NCI-H2171 (cell line): ENCODE measurements around the gene NBEA.
A peak's percentile ranks its signal among the peaks of the same experiment; 100 is the strongest.

Experiments used
- DNase-seq: peaks from one replicate; lab custom pipeline; 2025; lab: John Stamatoyannopoulos, UW

Gene NBEA

DNA sequence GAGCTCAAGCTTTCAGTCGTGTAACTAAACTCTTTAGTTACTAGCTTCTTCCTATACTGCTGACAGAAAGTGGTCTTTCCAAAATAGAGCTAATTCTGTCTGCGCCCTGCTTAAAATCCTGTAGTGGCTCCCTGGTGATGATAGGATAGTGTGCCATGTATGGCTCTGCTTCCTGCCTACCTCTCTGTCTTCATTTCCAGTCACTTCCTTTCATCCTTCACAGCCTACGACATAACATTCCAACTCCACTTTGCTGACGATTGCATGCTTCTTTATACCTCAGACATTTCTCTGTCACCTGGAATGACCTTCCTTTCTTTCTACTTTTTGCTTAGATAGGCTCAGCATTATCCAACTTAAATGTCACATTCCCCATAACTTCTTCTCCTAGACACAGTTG, 343.6 kb downstream of the NBEA start:
- DNase-seq = no peak

DNA sequence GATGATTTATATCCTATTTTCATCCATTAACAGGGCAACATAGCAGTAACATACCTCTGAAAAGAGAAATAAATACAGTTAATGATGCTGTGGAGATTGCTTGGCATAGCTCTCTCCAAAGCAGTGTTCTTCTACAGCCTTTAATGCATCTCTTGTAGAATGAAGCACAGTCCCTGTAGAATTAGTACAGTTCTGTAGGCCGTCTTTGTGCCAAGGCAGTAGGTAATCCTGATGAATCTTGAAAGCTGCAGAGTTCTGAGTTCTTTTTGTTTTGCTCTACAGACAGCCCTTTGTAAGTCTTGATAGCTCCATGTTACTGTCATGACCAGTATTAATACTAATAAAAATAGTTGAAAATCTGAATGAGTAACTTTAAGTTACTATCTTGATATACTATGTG, 350.3 kb downstream of the NBEA start:
- DNase-seq = no peak

DNA sequence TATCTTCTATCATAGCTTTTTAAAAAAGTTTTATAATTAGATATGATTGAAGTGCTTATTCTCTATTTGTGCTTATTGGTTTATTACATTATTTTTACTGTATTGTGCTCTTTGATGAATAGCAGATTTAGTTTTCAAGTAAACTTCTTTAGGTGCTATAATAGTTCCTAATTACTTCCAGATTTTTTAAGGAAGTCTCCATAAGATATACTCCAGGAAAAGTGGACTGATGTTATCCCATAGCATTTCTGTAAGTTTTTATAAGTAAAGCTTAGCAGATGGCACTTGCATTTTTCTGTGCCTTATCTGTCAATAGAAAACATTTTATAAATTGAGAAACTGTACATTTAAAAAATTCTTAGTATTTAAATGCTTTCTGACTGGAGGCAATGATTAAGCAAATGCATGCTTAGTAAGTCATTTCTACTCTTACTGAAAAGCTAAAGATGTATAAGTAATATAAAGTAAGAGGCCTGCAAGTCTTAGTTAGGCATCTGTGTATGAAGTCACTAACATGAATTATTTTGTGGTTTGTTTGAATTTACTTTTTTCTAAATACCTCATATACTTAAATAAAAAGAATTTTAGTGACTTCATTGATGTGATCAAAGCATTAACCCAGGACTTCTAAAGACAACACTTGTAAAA, 351.6 kb downstream of the NBEA start:
- DNase-seq = no peak

DNA sequence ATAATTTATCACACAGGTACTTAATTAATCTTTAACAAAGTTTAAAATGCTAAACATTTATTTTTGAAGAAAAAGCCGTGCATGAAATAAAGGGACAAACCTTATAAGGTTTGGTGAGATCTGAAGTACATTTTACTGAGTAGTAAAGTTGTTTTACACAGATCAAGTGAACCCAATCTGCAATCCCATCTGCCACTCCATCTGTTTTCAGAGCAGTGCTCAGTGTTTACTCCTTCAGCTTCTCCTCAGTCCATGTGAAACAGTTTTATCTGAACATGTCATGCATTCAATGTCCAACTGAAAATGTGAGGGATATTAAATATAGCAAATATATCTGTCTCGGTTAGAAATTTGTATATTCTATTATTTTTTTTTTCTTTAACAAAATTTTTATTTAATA, 367.6 kb downstream of the NBEA start:
- DNase-seq = peak; percentile 66

DNA sequence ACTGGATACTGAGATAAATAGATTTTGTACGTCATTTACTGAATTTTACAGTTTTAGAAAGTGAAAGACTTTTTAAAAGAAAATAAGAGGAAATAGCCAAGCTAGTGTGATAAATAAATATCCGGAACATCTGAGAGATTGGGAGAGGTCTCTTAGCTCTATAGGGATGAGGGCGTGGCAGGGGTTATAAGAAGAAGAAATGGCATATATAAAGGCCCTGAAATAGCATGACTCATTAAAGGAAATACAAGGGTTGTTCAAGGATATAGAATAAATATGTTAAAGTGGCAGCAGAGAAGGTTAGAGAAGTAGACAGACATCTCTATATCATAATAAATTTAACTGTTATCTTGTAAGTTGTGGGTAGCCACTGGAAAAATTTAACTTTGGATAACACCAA, 390.1 kb downstream of the NBEA start:
- DNase-seq = no peak

DNA sequence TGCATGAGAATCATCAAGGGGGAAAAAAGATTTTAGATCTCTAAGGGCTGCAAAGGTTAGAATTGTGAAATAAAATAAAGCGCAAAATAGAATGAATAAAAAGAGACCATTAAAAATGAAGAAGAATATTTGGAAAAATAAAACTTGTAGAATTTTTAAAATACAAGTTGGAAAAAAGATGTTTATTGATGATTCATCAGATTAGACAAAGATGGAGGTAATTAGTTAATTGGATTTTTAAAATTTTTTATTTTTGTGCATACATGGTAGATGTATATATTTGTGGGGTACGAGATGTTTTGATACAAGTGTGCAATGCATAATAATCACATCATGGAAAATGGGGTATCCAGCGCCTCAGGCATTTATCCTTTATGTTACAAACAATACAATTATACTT, 391.1 kb downstream of the NBEA start:
- DNase-seq = no peak

DNA sequence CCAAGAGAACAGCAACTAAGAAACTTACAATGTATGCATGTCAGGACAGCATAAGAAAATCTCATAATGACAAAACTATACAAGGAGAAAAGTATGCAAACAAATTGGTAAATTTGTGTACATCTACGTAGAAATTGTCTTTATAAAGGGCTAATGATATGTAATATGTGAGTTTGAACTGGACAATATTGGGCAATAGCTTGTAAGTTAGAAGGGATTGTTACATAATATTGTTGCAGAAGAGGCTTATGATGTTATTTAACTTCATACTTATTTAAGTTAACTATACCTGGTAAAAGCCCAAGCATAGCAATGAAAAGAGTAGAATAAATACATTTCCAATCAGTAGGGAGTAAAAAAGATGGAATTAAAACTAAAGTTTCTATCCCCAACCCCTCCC, 400.4 kb downstream of the NBEA start:
- DNase-seq = no peak

DNA sequence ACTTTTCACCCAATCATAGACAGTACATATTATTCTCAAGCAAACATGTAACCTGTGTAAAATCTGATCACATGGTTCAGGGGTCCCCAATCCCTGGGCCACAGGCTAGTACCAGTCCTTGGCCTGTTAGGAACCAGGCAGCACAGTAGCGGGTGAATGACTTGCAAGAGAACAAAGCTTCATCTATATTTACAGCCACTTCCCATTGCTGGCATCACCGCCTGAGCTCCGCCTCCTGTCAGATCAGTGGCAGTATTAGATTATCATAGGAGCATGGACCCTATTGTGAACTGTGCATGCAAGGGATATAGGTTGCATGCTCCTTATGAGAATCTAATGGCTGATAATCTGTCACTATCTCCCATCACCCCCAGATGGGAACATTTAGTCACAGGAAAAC, 401.3 kb downstream of the NBEA start:
- no peak for DNase-seq

DNA sequence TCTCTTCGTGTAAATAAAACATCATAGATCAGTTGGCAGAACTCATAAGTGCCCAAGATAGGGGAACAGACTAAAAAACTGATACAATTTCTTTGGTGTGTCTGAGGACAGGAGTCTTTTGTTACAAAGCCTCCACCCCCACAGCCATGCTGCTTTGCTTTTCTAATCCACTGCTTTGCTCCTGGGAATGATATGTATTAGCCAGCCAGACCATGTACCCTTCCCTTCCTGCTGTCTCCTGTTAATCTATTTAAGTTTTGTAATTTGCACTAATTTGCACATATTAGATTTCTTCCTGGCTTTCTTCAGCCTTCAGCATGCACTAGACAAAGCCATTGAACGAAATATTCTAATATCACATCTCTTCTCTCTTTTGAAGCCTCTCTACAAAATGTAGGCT, 403.9 kb downstream of the NBEA start:
- no peak for DNase-seq

DNA sequence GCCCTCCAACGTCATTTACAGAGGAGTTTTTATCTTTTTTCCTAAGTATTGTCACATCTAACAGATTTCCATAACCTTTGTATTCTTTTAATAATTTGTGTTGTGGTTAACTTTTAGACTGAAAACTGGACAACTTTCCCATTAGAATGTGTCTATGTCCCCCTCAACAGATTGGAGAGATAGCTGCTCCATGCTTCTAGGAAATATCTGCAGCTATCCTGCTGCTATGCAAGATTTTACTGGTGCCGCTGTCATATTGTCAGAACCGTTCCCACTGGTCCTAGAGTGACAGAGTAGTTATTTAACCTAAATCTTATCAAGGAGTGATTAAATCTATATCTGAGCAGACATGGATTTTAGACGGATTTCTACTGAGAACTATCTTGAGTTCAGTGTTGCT, 404.4 kb downstream of the NBEA start:
- no peak for DNase-seq

DNA sequence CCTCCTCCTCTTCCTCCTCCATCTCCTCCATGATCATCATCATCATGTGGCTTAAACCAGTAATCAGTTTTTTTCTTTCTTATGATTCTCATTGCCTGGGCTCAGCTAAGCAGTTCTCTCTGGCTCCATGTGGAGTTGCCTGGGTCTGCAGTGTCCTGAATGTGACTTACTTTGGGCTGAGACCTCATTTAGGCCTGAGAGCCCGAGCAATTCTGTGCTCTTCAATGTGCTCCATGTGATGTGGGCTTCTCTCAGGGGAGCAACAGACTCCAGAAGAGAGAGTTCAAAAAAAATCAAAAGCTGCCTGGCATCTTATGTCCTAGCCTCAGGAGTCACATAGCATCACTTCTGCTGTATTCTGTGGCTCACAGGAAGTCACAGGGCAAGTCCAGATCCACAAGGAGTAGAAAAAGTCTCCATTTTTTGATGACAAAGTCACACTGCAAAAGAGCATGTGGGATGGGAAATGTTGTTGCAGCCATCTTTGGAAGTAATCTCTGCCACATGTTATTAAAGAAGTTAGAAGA, 405.7 kb downstream of the NBEA start:
- no peak for DNase-seq

DNA sequence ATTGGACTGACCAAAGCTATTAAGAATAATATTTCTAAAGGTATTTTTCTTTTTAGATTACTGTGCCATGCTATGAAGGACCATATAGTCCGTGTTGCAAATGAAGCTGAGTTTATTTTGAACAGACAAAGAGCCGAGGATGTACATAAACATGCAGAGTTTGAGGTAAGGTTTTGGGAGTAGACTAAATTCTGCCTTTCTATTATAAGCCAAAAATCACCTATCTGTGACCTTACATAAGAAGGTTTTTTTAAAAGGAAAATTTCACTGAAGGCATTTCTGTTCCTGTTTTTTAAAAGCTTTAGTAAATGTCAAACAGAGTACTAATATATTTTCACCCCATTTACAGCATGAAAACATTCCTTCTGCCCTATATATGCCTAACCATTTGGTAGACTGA, 407.0 kb downstream of the NBEA start:
- DNase-seq = no peak

DNA sequence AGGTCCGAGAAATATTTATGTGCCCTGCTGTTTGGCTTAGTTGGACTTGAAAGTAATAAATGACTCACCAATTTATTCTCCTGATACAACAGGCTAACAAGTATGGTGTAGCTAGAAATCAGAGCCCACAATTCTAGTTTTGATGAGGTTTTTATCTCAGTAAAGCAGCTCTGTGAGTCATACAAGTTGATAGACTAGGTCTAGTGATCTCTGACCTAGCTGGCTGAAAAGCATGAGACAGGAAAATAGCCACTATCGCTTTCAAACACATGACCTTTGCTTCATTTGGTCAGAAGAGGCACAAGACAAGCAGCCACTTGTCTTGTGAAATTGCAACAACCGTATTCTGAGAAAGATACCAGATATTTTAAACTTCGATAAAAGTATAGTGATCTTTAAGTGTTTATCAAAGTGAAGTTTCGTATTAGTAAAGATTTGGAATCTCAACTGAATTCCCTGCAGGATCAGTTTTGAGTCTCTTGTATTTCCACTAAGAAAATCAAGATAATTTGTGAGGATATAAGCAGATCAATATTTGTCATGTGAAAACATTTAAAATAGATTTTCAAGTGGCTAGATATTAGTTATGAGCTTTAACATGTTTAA, 407.7 kb downstream of the NBEA start:
- no peak for DNase-seq

DNA sequence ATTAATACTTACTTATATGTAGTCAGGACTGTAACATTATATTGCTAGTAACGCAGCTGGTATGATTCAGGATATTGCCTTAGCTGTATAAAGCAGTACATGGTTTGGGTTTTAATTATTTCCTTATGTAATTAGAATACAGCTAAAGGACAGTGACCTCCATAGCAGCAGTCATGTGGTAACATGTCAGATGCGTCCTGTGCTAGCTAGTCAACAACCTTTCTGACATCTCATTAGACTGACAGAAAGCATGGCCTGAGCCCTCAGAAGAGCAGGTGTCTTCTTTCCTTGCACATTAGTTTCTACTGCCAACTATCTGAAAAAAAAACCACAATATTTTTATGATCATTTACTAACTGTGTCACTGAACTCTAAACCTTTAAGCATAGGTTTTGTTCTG, 412.2 kb downstream of the NBEA start:
- DNase-seq = no peak

DNA sequence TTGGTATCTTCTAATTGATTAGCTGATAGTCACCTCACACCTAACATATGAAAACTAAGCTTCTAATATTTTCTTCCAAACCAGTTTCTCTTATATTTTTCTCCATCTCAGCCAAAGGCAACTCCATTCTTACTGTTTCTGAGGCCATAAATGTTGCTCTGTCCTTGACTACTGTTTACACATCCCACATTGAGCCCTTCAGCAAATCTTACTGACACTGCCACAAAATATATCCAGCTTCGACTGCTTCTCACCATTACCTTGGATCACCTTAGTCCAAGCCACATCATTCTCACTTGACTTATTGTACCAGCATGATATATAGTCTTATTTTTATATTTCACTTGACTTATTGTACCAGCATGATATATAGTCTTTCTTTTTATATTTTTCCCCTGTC, 412.8 kb downstream of the NBEA start:
- DNase-seq = no peak

DNA sequence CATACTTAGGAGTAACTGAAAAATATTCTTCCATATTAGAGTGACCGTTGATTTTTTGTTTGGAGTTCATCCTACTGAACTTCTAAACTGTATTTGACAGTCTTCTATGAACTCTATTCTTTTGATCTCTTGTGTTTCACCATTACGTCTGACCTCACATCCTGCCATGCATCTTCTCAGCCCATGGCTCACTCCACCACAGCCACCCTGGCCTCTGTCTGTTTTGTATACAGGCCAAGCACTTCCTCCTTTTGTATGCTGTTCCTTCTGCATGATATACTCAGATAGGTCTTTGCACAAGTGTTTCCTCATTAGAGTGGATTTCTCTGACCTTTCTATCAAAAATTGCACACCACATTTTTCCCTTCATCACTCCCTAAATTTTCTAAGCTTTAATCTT, 414.5 kb downstream of the NBEA start:
- DNase-seq = no peak

DNA sequence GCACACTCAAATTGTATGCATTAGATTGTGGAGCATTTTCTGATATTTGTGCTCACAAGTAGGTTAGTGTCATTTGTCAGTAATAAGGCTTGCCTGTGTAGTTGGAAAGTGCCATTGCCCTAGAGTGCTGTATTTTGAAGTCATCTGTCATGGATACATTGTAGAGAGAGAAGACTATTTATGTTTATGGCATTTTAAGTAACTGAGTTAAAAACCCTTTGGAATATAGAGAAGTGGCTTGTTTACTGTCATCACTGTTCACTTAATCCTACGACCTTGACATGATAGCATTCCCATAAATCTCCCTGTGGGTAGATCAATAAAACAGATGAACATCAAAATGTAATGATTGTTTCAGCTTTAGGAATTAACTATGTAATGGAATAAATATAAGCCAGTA, 423.8 kb downstream of the NBEA start:
- no peak for DNase-seq

DNA sequence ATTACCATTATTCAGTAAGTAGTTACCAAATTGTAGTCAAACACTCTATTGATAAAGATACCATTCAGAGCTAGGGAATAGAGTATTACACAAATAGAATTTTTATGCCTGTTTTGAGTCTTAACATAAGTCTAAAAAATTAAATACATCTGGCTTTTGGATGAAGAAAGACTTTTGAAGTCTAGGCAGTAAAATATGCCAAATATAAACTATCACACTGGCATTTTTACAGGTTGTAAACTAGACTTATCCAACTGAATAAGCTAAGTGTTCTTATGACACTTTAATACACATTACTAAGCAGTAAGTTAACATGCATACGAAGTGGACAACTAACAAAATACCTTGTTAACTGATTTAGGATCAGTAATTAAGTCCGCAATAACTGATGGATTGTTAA, 425.5 kb downstream of the NBEA start:
- DNase-seq = no peak

DNA sequence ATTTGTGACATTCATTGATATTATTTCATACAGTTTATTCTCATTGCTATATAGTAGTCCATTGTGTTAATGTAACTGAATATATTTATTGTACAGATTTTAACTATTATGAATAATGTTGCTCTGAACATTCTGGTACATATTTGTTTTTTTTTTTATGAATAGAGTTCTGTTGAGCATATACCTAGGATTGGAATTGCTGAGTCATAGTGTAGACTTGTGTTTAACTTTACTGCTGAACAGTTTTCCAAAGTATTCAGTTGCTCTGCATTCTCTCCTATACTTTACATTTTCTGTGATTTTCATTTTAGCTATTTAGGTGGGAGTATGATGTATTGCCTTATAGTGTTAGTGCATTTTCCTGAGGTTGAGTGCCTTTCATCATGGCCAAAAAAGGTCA, 436.9 kb downstream of the NBEA start:
- no peak for DNase-seq

DNA sequence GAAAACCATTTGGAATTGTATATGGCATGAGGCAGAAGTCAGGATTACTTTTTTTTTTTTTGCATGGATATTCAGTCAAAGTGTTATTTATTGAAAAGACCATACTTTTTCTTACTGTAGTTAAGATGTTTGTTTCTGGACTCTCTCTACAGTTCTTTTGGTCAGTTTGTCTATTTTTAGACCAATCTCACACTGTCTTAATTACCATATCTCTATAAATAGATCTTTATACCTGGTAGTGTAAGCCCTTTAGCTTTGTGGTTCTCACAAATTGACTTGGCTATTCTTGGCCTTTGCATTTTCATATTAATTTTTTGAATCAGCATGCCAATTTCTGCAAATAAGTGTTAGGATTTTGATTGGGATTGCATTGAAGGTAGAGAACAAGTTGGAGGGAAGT, 437.6 kb downstream of the NBEA start:
- DNase-seq = no peak

DNA sequence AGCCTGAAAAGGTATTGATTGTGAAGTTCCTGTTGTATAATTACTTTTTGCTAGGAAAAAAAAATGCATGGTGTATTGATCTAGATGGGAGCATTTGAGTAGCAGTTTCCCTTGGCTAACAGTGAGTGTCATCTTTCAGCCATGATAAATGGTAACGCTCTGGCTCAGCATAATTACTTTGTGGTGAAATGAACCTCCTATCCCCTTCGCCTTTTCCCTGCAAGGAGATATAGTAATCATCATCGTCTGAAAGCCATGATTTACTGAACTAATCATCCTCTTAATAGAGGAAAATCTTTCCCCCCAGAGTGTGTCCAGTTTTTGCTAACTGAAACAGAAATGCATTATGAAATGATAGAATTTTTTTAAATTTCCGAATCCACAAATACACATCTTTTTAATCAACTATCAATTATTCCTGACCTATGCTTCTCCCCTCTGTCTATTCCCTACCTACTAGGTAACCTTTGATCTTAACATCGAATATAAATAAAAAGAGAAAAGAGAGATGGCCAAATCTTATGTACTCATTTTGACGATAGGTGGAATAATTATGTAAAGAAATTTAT, 445.7 kb downstream of the NBEA start:
- no peak for DNase-seq

DNA sequence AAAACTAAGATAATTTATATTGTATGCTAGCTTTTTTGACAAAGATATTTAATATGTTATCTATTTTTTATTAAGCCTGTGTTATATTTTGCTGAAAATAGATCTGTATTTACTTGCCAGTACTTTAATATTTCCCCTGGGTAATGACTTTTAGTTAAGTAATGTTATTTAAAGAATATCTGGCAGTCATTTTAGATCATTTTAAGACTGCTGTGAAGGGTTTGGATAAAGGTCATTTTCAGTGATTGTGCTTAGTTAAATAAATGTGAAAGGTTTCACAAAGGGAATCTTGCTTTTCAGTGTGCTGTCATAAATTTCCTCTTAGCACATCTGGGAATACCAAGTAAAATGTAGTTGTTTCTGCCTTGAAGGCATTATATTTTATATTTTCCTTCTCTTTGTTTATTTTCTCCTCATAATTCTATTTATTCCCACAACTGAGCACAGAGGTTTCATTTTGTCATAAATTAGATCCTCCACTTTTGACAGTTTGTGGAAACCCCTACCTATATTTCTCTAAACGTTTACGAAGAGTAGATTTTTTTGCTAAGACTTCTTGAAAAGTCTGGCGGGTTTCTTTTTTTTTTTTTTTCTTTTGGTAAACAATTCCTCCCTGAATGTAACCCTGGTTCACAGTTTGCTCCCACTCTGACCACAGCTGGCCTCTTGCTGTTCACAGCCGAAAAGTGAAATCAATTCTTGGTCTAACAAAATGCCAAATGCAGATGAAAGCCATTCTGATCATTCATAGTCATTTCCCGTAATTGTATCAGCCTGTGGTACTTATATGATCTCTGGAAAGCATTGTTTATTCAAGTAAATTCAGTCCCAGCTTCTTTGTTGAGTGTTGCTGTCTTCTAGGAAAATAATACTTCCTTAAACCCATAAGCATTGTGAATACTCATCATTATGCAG, 446.6 kb downstream of the NBEA start:
- DNase-seq = no peak

DNA sequence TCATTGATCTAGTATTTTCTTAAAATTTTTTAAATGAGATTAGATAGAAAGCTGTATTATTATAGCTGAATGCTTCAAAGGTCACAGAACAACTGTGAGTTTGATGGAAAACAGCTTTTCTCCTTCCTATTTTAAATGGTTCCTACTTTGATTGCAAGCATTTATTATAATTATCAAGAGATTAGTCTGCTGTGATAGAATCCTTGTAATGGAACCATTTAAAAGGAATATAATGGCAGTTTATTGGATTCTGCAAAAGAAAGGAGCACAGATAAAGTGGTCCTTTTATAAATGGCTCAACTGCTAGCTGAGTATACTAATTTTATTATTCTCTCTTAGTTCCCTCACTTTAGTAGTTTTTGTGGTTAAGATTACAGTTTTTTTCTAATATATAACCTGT, 447.5 kb downstream of the NBEA start:
- DNase-seq = no peak
